Astrocyte (in vitro differentiated cells and primary cell): ENCODE measurements around the gene DPEP3.

Experiments used
- CTCF ChIP-seq: IDR thresholded peaks from 2 replicates; pipeline ENCODE4 v1.5.1; 2011; ENCODE audit warnings: low read depth, mild to moderate bottlenecking, inconsistent platforms, low read length, moderate library complexity; ENCODE audit not compliant: insufficient read depth
- EZH2 ChIP-seq: IDR thresholded peaks from 2 replicates; pipeline ENCODE4 v1.6.1; 2012; ENCODE audit warnings: mild to moderate bottlenecking, low read length, inconsistent platforms; ENCODE audit not compliant: insufficient read depth

- TF ChIP-seq CTCF (no peak), EZH2 (no peak)
These were observed 15.1 kb upstream of the DPEP3 start for GRCh38 chr16:67995423-67995822.
